ENCODE results near the gene TEX29.

DNA sequence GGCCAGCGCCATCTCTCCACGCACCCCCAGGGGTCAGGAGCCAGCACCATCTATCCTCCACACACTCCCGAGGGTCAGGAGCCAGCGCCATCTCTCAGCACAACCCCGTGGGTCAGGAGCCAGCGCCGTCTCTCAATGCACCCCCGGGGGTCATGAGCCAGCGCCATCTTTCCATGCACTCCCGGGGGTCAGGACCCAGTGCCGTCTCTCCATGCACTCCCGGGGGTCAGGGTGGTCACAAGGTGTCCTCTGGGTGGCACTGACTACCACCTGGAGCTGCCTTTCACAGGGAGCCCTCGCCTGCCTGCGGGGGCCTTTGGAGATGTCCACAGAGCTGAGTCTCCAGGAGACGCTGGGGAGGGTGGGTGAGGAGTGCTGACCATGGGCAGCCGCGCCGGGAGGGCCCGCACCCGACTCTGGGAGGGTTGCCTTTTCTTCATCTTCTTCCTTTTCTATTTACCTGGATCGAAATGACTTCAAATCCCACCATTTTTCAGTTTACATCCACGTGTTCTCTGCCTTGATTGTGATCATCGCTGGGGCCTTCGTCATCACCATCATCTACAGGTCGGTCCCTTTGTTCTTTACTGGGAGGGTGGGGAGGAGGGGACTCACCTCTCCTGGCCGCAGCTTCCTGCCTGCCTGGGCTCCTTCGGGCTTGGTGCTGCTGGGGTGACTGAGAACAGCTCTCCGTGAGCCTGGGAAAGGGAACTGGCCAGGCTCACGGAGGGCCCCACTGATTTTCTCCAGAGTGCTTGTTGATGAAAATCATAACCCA, 19.1 kb downstream of the TEX29 start:
- TF ChIP-seq, protein P1, sequence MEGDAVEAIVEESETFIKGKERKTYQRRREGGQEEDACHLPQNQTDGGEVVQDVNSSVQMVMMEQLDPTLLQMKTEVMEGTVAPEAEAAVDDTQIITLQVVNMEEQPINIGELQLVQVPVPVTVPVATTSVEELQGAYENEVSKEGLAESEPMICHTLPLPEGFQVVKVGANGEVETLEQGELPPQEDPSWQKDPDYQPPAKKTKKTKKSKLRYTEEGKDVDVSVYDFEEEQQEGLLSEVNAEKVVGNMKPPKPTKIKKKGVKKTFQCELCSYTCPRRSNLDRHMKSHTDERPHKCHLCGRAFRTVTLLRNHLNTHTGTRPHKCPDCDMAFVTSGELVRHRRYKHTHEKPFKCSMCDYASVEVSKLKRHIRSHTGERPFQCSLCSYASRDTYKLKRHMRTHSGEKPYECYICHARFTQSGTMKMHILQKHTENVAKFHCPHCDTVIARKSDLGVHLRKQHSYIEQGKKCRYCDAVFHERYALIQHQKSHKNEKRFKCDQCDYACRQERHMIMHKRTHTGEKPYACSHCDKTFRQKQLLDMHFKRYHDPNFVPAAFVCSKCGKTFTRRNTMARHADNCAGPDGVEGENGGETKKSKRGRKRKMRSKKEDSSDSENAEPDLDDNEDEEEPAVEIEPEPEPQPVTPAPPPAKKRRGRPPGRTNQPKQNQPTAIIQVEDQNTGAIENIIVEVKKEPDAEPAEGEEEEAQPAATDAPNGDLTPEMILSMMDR (IDR thresholded peaks at IDR 0.05; ENCODE audit: low read length), result no peak
- no peak for TF ChIP-seq EZH2 (optimal IDR thresholded peaks at IDR 0.05; ENCODE audit: low read depth, low read length)

Measured in MM.1S (cell line).